GM12892 (cell line): ENCODE results near the gene ALPL.

Source experiments
- DNase-seq: peaks from one replicate; pipeline ENCODE4 v3.0.0; 2011; ENCODE audit not compliant: insufficient read length
- FAIRE-seq: peaks from 2 replicates; lab custom pipeline; 2011; peaks lifted over from hg19 to GRCh38; lab: Jason Lieb, UNC
- POLR2A ChIP-seq: IDR thresholded peaks from 2 replicates; pipeline ENCODE4 v1.6.1; 2011; ENCODE audit warnings: low read depth, low read length, control low read depth
- POLR2AphosphoS5 ChIP-seq: IDR thresholded peaks from 2 replicates; pipeline ENCODE4 v1.6.1; 2011; ENCODE audit warnings: low read depth, low read length, control low read depth
- TAF1 ChIP-seq: IDR thresholded peaks from 2 replicates; pipeline ENCODE4 v1.6.1; 2011; ENCODE audit warnings: low read depth, mild to moderate bottlenecking, control low read depth, low read length, borderline replicate concordance

ALPL gene

GRCh38 chr1:21590126-21590880 is 81.1 kb downstream of the ALPL start:
- TF ChIP-seq TAF1 (no peak), POLR2AphosphoS5 (no peak), POLR2A (no peak)
- no peak for DNase-seq
- FAIRE-seq = no peak

- FAIRE-seq = no peak
- no peak for DNase-seq
Measured at GRCh38 chr1:21590934-21591333, 81.7 kb downstream of the ALPL start.

GRCh38 chr1:21592086-21592865 is 83.1 kb downstream of the ALPL start:
- TF ChIP-seq POLR2A (no peak), TAF1 (no peak), POLR2AphosphoS5 (no peak)
- FAIRE-seq (no peak), DNase-seq (no peak)

More at GRCh38 chr1:21590934-21591333, 81.7 kb downstream of the ALPL start:
- TF ChIP-seq POLR2A (no peak), POLR2AphosphoS5 (no peak), TAF1 (no peak)

- no peak for FAIRE-seq
- TF ChIP-seq POLR2A (no peak), TAF1 (no peak), POLR2AphosphoS5 (no peak)
Measured at GRCh38 chr1:21593231-21593630, 84.0 kb downstream of the ALPL start.

GRCh38 chr1:21594501-21594900 is 85.3 kb downstream of the ALPL start:
- FAIRE-seq (no peak), DNase-seq (no peak)
- TF ChIP-seq TAF1 (no peak), POLR2AphosphoS5 (no peak), POLR2A (no peak)

More at GRCh38 chr1:21593231-21593630, 84.0 kb downstream of the ALPL start:
- no peak for DNase-seq

- no peak for TF ChIP-seq POLR2AphosphoS5
- no peak for TF ChIP-seq TAF1
- TF ChIP-seq POLR2A = no peak
- FAIRE-seq = peak; percentile 66
- DNase-seq = peak; percentile 64
Measured at GRCh38 chr1:21594935-21595897, 86.0 kb downstream of the ALPL start.

- no peak for DNase-seq
- TF ChIP-seq POLR2AphosphoS5 = no peak
- TF ChIP-seq TAF1 = no peak
- TF ChIP-seq POLR2A = no peak
- no peak for FAIRE-seq
Measured at GRCh38 chr1:21596174-21596573, 87.0 kb downstream of the ALPL start.

- FAIRE-seq (no peak), DNase-seq (no peak)
- TF ChIP-seq POLR2A (no peak), POLR2AphosphoS5 (no peak), TAF1 (no peak)
Measured at GRCh38 chr1:21596628-21597027, 87.4 kb downstream of the ALPL start.

- DNase-seq (no peak), FAIRE-seq (no peak)
- TF ChIP-seq TAF1 (no peak), POLR2AphosphoS5 (no peak), POLR2A (no peak)
Measured at GRCh38 chr1:21597753-21598152, 88.5 kb downstream of the ALPL start.

- no peak for TF ChIP-seq TAF1
- no peak for TF ChIP-seq POLR2A
- no peak for TF ChIP-seq POLR2AphosphoS5
- no peak for DNase-seq
- FAIRE-seq = no peak
Measured at GRCh38 chr1:21598417-21598816, 89.2 kb downstream of the ALPL start.

- FAIRE-seq (no peak), DNase-seq (no peak)
- TF ChIP-seq TAF1 = no peak
- no peak for TF ChIP-seq POLR2A
- TF ChIP-seq POLR2AphosphoS5 = no peak
Measured at GRCh38 chr1:21598904-21599303, 89.7 kb downstream of the ALPL start.
